Fibroblast of the conjunctiva (primary cell): ENCODE data around the gene NFATC1.

ENCODE experiments used
- DNase-seq: peaks from one replicate; pipeline ENCODE4 v3.0.0-alpha.2; 2010; ENCODE audit warnings: low read depth

The NFATC1 gene

GRCh38 chr18:79523736-79524180, 128.0 kb downstream of the NFATC1 start:
- no peak for DNase-seq

GRCh38 chr18:79524181-79525078, 128.7 kb downstream of the NFATC1 start:
- DNase-seq = no peak

GRCh38 chr18:79525556-79526467, 130.1 kb downstream of the NFATC1 start:
- DNase-seq = no peak

GRCh38 chr18:79526468-79527460, 131.0 kb downstream of the NFATC1 start:
- no peak for DNase-seq

- no peak for DNase-seq
Measured at GRCh38 chr18:79527656-79528315, 132.1 kb downstream of the NFATC1 start.

- no peak for DNase-seq
Measured at GRCh38 chr18:79528316-79528695, 132.6 kb downstream of the NFATC1 start.

GRCh38 chr18:79528846-79529245, 133.1 kb downstream of the NFATC1 start:
- peak; percentile 35 for DNase-seq

GRCh38 chr18:79529296-79529695, 133.6 kb downstream of the NFATC1 start:
- DNase-seq = no peak

GRCh38 chr18:79529991-79530390, 134.3 kb downstream of the NFATC1 start:
- no peak for DNase-seq

GRCh38 chr18:79530821-79531220, 135.1 kb downstream of the NFATC1 start:
- no peak for DNase-seq

- DNase-seq = no peak
Measured at GRCh38 chr18:79531386-79531785, 135.7 kb downstream of the NFATC1 start.

GRCh38 chr18:79531926-79532312, 136.2 kb downstream of the NFATC1 start:
- DNase-seq = no peak

GRCh38 chr18:79532313-79533007, 136.7 kb downstream of the NFATC1 start:
- DNase-seq = no peak

GRCh38 chr18:79533146-79533545, 137.4 kb downstream of the NFATC1 start:
- DNase-seq = no peak

GRCh38 chr18:79533591-79533990, 137.9 kb downstream of the NFATC1 start:
- DNase-seq = no peak

GRCh38 chr18:79534356-79534755, 138.6 kb downstream of the NFATC1 start:
- DNase-seq = no peak

- no peak for DNase-seq
Measured at GRCh38 chr18:79537758-79538157, 142.0 kb downstream of the NFATC1 start.

GRCh38 chr18:79538635-79539034, 142.9 kb downstream of the NFATC1 start:
- DNase-seq = no peak

GRCh38 chr18:79540161-79540903, 144.6 kb downstream of the NFATC1 start:
- DNase-seq = no peak

- no peak for DNase-seq
Measured at GRCh38 chr18:79540904-79541282, 145.2 kb downstream of the NFATC1 start.
